BLaER1 treated with 17β-estradiol and CSF1 and Interleukin-3, amounts not matched to agents 10 nM and 100 nM (cell line): ENCODE results near the gene CGB7.
"Not testable (repeated sequence)": the region's sequence is repeated elsewhere in the genome, so short reads cannot be mapped to it uniquely, and the experiment has no call there.

ENCODE experiments used
- H3K27ac ChIP-seq, 11 experiments: shearing (Covaris generic); formaldehyde crosslinking; 2 replicates each; pipeline ENCODE4 v1.8.1; 2022
- H3K27me3 ChIP-seq, 11 experiments: shearing (Covaris generic); formaldehyde crosslinking; 2 replicates each; pipeline ENCODE4 v1.8.1; 2022
- H3K36me3 ChIP-seq, 11 experiments: shearing (Covaris generic); formaldehyde crosslinking; 2 replicates each; pipeline ENCODE4 v1.8.1; 2022
- H3K4me1 ChIP-seq, 10 experiments: shearing (Covaris generic); formaldehyde crosslinking; 2 replicates each; pipeline ENCODE4 v1.8.1; 2022
- H3K4me2 ChIP-seq, 11 experiments: shearing (Covaris generic); formaldehyde crosslinking; 2 replicates each; pipeline ENCODE4 v1.8.1; 2022
- H3K4me3 ChIP-seq, 10 experiments: shearing (Covaris generic); formaldehyde crosslinking; 2 replicates each; pipeline ENCODE4 v1.8.1; 2022
- H3K9ac ChIP-seq, 11 experiments: shearing (Covaris generic); formaldehyde crosslinking; 2 replicates each; pipeline ENCODE4 v1.8.1; 2022
- H3K9me3 ChIP-seq, 11 experiments: shearing (Covaris generic); formaldehyde crosslinking; replicated peaks in 1 of 11; 2 replicates each; pipeline ENCODE4 v1.8.1; 2022
- H4K20me1 ChIP-seq, 11 experiments: shearing (Covaris generic); formaldehyde crosslinking; 2 replicates each; pipeline ENCODE4 v1.8.1; 2022
- Cebpa-rat ChIP-seq, 11 experiments: shearing (Covaris generic); IDR thresholded peaks; 2 replicates each; pipeline ENCODE4 v1.8.1; 2022

Gene CGB7

GRCh38 chr19:49067554-49067953 is 10.0 kb upstream of the CGB7 start:
- H3K9ac ChIP-seq = no peak overlapping the region
- H4K20me1 ChIP-seq = peaks cover 0 to 8% (median 0%) of the 10 kb centered on the region in 11 experiments; a peak in 4 of 22 replicates
- H3K4me2 ChIP-seq = peak overlapping the region in 1 of 11 experiments; percentile 12; a peak in 1 of 22 replicates
- TF ChIP-seq Cebpa-rat (IDR thresholded peaks at IDR 0.05) = no peak
- H3K9me3 ChIP-seq = peaks cover 0 to 10% (median 0%) of the 10 kb centered on the region in 11 experiments; a peak in 1 of 22 replicates
- no peak overlapping the region for H3K4me3 ChIP-seq
- H3K36me3 ChIP-seq = no peaks in the 10 kb centered on the region
- peaks cover 55 to 68% (median 64%) of the 10 kb centered on the region in 11 experiments for H3K27me3 ChIP-seq
- no peak overlapping the region for H3K27ac ChIP-seq
- peaks cover 0 to 4% (median 0%) of the 10 kb centered on the region in 10 experiments; a peak in 1 of 20 replicates for H3K4me1 ChIP-seq

- Histone ChIP-seq H4K20me1 (peaks cover 0 to 8% (median 0%) of the 10 kb centered on the region in 11 experiments; a peak in 4 of 22 replicates), H3K4me2 (no peak overlapping the region), H3K36me3 (no peaks in the 10 kb centered on the region), H3K27me3 (peaks cover 71 to 84% (median 79%) of the 10 kb centered on the region in 11 experiments), H3K9ac (no peak overlapping the region), H3K4me3 (no peak overlapping the region), H3K9me3 (peaks cover 0 to 10% (median 0%) of the 10 kb centered on the region in 11 experiments; a peak in 1 of 22 replicates), H3K4me1 (peaks cover 0 to 4% (median 0%) of the 10 kb centered on the region in 10 experiments; a peak in 2 of 20 replicates), H3K27ac (no peak overlapping the region)
- no peak for TF ChIP-seq Cebpa-rat (IDR thresholded peaks at IDR 0.05)
Observed at GRCh38 chr19:49065905-49066512, 8.5 kb upstream of the CGB7 start.

GRCh38 chr19:49064768-49065611 is 7.4 kb upstream of the CGB7 start, which contains the start of gene NTF4:
Gene NTF4, minus strand, starts transcription at chr19:49064818. Its CDS starts 2,821 bp downstream, at chr19:49061997.
- Histone ChIP-seq H3K27ac (no peak within 1 kb of the TSS), H3K9me3 (no peaks in the 10 kb centered on the region), H3K4me3 (peak within 1 kb of the TSS in 1 of 10 experiments; percentile 38; a peak in 1 of 20 replicates), H4K20me1 (peaks cover 0 to 17% (median 0%) of the 10 kb centered on the region in 11 experiments; a peak in 6 of 22 replicates), H3K36me3 (no peaks in the 10 kb centered on the region), H3K9ac (no peak within 1 kb of the TSS), H3K4me1 (peaks cover 0 to 4% (median 0%) of the 10 kb centered on the region in 10 experiments; a peak in 2 of 20 replicates), H3K4me2 (peak within 1 kb of the TSS in 8 of 11 experiments; percentile 11 to 52 (median 32); a peak in 9 of 22 replicates), H3K27me3 (peaks cover 81 to 94% (median 89%) of the 10 kb centered on the region in 11 experiments)
- no peak for TF ChIP-seq Cebpa-rat (IDR thresholded peaks at IDR 0.05)

GRCh38 chr19:49064029-49064629 is 6.6 kb upstream of the CGB7 start:
- TF ChIP-seq Cebpa-rat (IDR thresholded peaks at IDR 0.05) = no peak
- H3K36me3 ChIP-seq = no peaks in the 10 kb centered on the region
- H3K4me1 ChIP-seq = peaks cover 0 to 8% (median 2%) of the 10 kb centered on the region in 10 experiments; a peak in 10 of 20 replicates
- peak overlapping the region in 1 of 10 experiments; percentile 38; a peak in 1 of 20 replicates for H3K4me3 ChIP-seq
- H3K9me3 ChIP-seq = no peaks in the 10 kb centered on the region
- H3K4me2 ChIP-seq = peak overlapping the region in 8 of 11 experiments; percentile 11 to 52 (median 32); a peak in 8 of 22 replicates
- peaks cover 90 to 100% (median 98%) of the 10 kb centered on the region in 11 experiments for H3K27me3 ChIP-seq
- H3K27ac ChIP-seq = no peak overlapping the region
- no peak overlapping the region for H3K9ac ChIP-seq
- H4K20me1 ChIP-seq = peaks cover 0 to 17% (median 0%) of the 10 kb centered on the region in 11 experiments; a peak in 6 of 22 replicates

GRCh38 chr19:49061445-49061844 is 3.9 kb upstream of the CGB7 start:
- H3K9ac ChIP-seq = no peak overlapping the region
- TF ChIP-seq Cebpa-rat (IDR thresholded peaks at IDR 0.05) = no peak
- no peak overlapping the region for H3K4me3 ChIP-seq
- peaks cover 100% of the 10 kb centered on the region in 11 experiments for H3K27me3 ChIP-seq
- no peak overlapping the region for H3K27ac ChIP-seq
- no peaks in the 10 kb centered on the region for H3K9me3 ChIP-seq
- H3K4me1 ChIP-seq = peaks cover 14 to 30% (median 21%) of the 10 kb centered on the region in 10 experiments
- H3K36me3 ChIP-seq = no peaks in the 10 kb centered on the region
- peaks cover 0 to 34% (median 0%) of the 10 kb centered on the region in 11 experiments; a peak in 7 of 22 replicates for H4K20me1 ChIP-seq
- H3K4me2 ChIP-seq = peak overlapping the region in 1 of 11 experiments; percentile 35; a peak in 1 of 22 replicates

- no peak for TF ChIP-seq Cebpa-rat (IDR thresholded peaks at IDR 0.05)
- peaks cover 0 to 34% (median 0%) of the 10 kb centered on the region in 11 experiments; a peak in 7 of 22 replicates for H4K20me1 ChIP-seq
Observed at GRCh38 chr19:49061000-49061399, 3.5 kb upstream of the CGB7 start.

GRCh38 chr19:49059053-49059452 is 1.5 kb upstream of the CGB7 start:
- peak overlapping the region in 8 of 11 experiments; percentile 3 to 61 (median 34); a peak in 12 of 22 replicates for H3K4me2 ChIP-seq
- peaks cover 19 to 33% (median 27%) of the 10 kb centered on the region in 10 experiments for H3K4me1 ChIP-seq
- no peaks in the 10 kb centered on the region for H3K36me3 ChIP-seq
- no peaks in the 10 kb centered on the region for H3K9me3 ChIP-seq
- H3K4me3 ChIP-seq = no peak overlapping the region
- peaks cover 89 to 94% (median 92%) of the 10 kb centered on the region in 11 experiments for H3K27me3 ChIP-seq
- H3K9ac ChIP-seq = no peak overlapping the region
- H4K20me1 ChIP-seq = peaks cover 0 to 32% (median 0%) of the 10 kb centered on the region in 11 experiments; a peak in 7 of 22 replicates
- no peak overlapping the region for H3K27ac ChIP-seq
- no peak for TF ChIP-seq Cebpa-rat (IDR thresholded peaks at IDR 0.05)

More at GRCh38 chr19:49061000-49061399, 3.5 kb upstream of the CGB7 start:
- no peaks in the 10 kb centered on the region for H3K9me3 ChIP-seq
- no peaks in the 10 kb centered on the region for H3K36me3 ChIP-seq
- no peak overlapping the region for H3K27ac ChIP-seq
- no peak overlapping the region for H3K9ac ChIP-seq
- peaks cover 100% of the 10 kb centered on the region in 11 experiments for H3K27me3 ChIP-seq
- no peak overlapping the region for H3K4me3 ChIP-seq
- peaks cover 19 to 35% (median 26%) of the 10 kb centered on the region in 10 experiments for H3K4me1 ChIP-seq
- H3K4me2 ChIP-seq = no peak overlapping the region

GRCh38 chr19:49058562-49058961 is 1.0 kb upstream of the CGB7 start:
- Histone ChIP-seq H3K27ac (no peak overlapping the region), H3K4me3 (no peak overlapping the region), H3K4me1 (peaks cover 19 to 33% (median 27%) of the 10 kb centered on the region in 10 experiments), H4K20me1 (peaks cover 0 to 32% (median 0%) of the 10 kb centered on the region in 11 experiments; a peak in 6 of 22 replicates), H3K27me3 (peaks cover 84 to 89% (median 88%) of the 10 kb centered on the region in 11 experiments), H3K9ac (no peak overlapping the region), H3K36me3 (no peaks in the 10 kb centered on the region), H3K4me2 (peak overlapping the region in 8 of 11 experiments; percentile 3 to 61 (median 34); a peak in 11 of 22 replicates), H3K9me3 (no peaks in the 10 kb centered on the region)
- TF ChIP-seq Cebpa-rat (IDR thresholded peaks at IDR 0.05) = no peak

GRCh38 chr19:49056902-49057596 is 500 bp downstream of the CGB7 start:
- H3K4me3 ChIP-seq = peak overlapping the region in 9 of 10 experiments; percentile 33 to 63 (median 51); a peak in 16 of 20 replicates
- peak overlapping the region; percentile 63 to 88 (median 82) for H3K4me2 ChIP-seq
- peaks cover 0 to 32% (median 0%) of the 10 kb centered on the region in 11 experiments; a peak in 6 of 22 replicates for H4K20me1 ChIP-seq
- H3K36me3 ChIP-seq, H3K27ac ChIP-seq, H3K9me3 ChIP-seq: not testable (repeated sequence)
- H3K4me1 ChIP-seq = peaks cover 19 to 33% (median 27%) of the 10 kb centered on the region in 10 experiments
- H3K9ac ChIP-seq = peak overlapping the region in 1 of 11 experiments; percentile 44; a peak in 1 of 22 replicates
- peaks cover 69 to 74% (median 72%) of the 10 kb centered on the region in 11 experiments for H3K27me3 ChIP-seq
